Activated T-helper 2 cell treated with anti-CD3 and anti-CD28 coated beads, Interferon-gamma antibody, Interleukin-2, Interleukin-4, amounts not matched to agents 10 μg/mL and 5 μg/mL and 100 μg/mL, durations not matched to agents 14 hours and 24 hours and 36 hours (primary cell): ENCODE data around the gene SPAG5. TPM values are rescaled to one million over a fixed set of nuclear protein-coding genes. Genes with fewer than 3 reads are reported as not detected.

Experiments used
- DNase-seq: peaks from one replicate; pipeline ENCODE4 v3.0.0; 2021; ENCODE audit warnings: low spot score
- H3K27ac Mint-ChIP-seq: one replicate; pipeline ENCODE4 v1.8.0; 2021; ENCODE audit warnings: mixed read lengths
- H3K27me3 Mint-ChIP-seq: one replicate; pipeline ENCODE4 v1.8.0; 2021; ENCODE audit warnings: low read depth, mixed read lengths
- H3K36me3 Mint-ChIP-seq: one replicate; pipeline ENCODE4 v1.8.0; 2021; ENCODE audit warnings: low read depth, mixed read lengths
- H3K4me1 Mint-ChIP-seq: one replicate; pipeline ENCODE4 v1.8.0; 2021; ENCODE audit warnings: low read depth, mixed read lengths
- H3K4me3 Mint-ChIP-seq: one replicate; pipeline ENCODE4 v1.8.0; 2021; ENCODE audit warnings: low read depth, mild to moderate bottlenecking, moderate library complexity, mixed read lengths
- H3K9me3 Mint-ChIP-seq: one replicate; pipeline ENCODE4 v1.8.0; 2021; ENCODE audit warnings: mixed read lengths
- intact Hi-C: fragments of 100-400 bp; cut with micrococcal nuclease; formaldehyde crosslinking; loops from one replicate; pipeline ENCODE4 v1.15.1; 2023
- total RNA-seq: library from RNA; stranded (reverse); gene quantifications from 2 replicates; pipeline ENCODE4 v1.2.3, GENCODE V29; 2022

Gene SPAG5
- total RNA-seq, 1 donor from 2014 or later: 98.8 TPM

DNA sequence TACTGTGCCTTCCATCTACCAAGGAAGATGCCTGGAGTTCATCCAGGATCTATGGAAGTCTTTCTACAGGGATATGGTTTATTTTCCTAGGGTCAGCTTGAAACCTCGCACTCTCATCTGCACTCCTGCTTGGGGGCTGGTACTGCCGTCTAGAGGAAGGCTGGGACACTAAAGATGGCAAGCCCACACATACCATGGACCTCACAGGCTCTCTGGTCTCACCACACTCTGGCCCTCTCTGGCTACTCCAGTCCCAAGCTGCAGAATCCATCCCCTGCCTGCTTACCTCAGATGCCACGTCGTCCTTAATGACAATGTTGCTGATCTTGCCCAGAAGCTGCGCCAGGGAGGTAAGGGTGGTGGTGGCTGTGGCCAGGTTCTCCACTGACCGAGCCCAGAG is 44.3 kb downstream of the SPAG5 start:
- Mint-ChIP-seq H3K4me1 (peaks cover 41% of the 10 kb centered on the region), H3K27ac (no peak overlapping the region), H3K36me3 (peaks cover 56% of the 10 kb centered on the region), H3K27me3 (no peaks in the 10 kb centered on the region), H3K4me3 (no peak overlapping the region), H3K9me3 (no peaks in the 10 kb centered on the region)
- intact Hi-C loops: no loop called here
- DNase-seq: no peak

GRCh38 chr17:28553000-28553505 is 45.8 kb downstream of the SPAG5 start:
- Mint-ChIP-seq H3K4me1 (peaks cover 51% of the 10 kb centered on the region), H3K27ac (no peak overlapping the region), H3K4me3 (peak overlapping the region; percentile 87), H3K36me3 (peaks cover 50% of the 10 kb centered on the region), H3K27me3 (no peaks in the 10 kb centered on the region), H3K9me3 (no peaks in the 10 kb centered on the region)
- intact Hi-C loops: loop anchor here (2.0 kb wide), 2 partner anchors 18 to 46 kb away; partner anchors contain the start of genes PIGS and SPAG5
- DNase-seq: no peak

GRCh38 chr17:28552176-28552999 is 46.4 kb downstream of the SPAG5 start, which contains the start of gene UNC119:
Gene UNC119 (minus strand): TSS chr17:28552624. CDS start chr17:28552557, 67 bp downstream.
- intact Hi-C loops: loop anchor here (2.0 kb wide), 2 partner anchors 18 to 46 kb away; partner anchors contain the start of genes PIGS and SPAG5
- peak within 1 kb of the TSS; percentile 76 for H3K27ac Mint-ChIP-seq
- H3K4me1 Mint-ChIP-seq: peaks cover 47% of the 10 kb centered on the region
- DNase-seq: peak; percentile 70
- no peaks in the 10 kb centered on the region for H3K9me3 Mint-ChIP-seq
- H3K4me3 Mint-ChIP-seq: peak within 1 kb of the TSS; percentile 97
- H3K36me3 Mint-ChIP-seq: peaks cover 46% of the 10 kb centered on the region
- no peaks in the 10 kb centered on the region for H3K27me3 Mint-ChIP-seq

DNA sequence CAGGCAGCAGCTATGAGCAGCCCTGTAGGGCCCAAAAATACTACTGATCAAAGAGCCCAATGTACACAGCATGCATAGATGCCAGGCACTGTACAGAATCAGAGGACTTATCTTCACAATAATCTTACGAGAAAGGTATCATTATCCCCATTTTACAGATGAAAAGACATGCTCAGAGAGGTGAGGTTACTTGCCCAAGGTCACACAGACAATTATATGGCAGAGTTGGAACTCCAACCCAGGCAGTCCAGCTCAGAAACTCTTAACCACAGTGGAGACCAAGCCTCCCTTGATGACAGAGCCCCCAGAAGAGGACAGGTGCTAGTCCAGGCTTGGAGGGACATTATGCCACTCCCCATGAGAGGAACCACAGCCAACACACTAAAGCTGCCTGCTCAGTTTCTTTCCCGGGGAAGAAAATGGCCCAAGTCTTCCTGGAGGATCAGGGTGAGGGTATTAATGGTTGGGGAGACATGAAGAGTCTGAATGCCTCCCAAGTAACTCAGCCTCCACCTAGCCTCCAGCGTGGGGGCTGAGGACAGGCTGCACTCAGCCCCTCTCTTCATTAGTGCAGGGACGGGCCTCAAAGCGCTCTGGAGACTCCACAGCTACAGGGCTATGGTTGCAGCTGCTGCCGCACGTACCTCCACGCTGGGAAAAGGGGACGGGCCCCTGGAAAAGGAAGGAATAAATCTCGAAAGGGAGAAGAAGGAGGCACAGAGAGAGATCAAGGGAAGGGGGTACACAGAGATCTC is 47.2 kb downstream of the SPAG5 start:
- Mint-ChIP-seq H3K4me1 (peaks cover 43% of the 10 kb centered on the region), H3K27ac (peak overlapping the region; percentile 76), H3K27me3 (no peaks in the 10 kb centered on the region)

GRCh38 chr17:28550858-28551257 is 48.0 kb downstream of the SPAG5 start:
- intact Hi-C loops: no loop called here
- Mint-ChIP-seq H3K4me1 (peaks cover 43% of the 10 kb centered on the region), H3K27ac (peak overlapping the region; percentile 53), H3K36me3 (peaks cover 31% of the 10 kb centered on the region), H3K4me3 (peak overlapping the region; percentile 97), H3K9me3 (no peaks in the 10 kb centered on the region), H3K27me3 (no peaks in the 10 kb centered on the region)
- DNase-seq: no peak

More for the DNA sequence above, 47.2 kb downstream of the SPAG5 start:
- intact Hi-C loops: loop anchor here (2.0 kb wide), 2 partner anchors 19 to 47 kb away; partner anchors contain the start of genes PIGS and SPAG5
- DNase-seq: no peak
- Mint-ChIP-seq H3K36me3 (peaks cover 39% of the 10 kb centered on the region), H3K4me3 (peak overlapping the region; percentile 97), H3K9me3 (no peaks in the 10 kb centered on the region)

- intact Hi-C loops: loop anchor here (10.0 kb wide), 1 partner anchor 135 kb away; no protein-coding TSS in a partner anchor
- Mint-ChIP-seq H3K4me3 (peak overlapping the region; percentile 46), H3K27ac (peak overlapping the region; percentile 80), H3K36me3 (peaks cover 21% of the 10 kb centered on the region), H3K4me1 (peaks cover 43% of the 10 kb centered on the region), H3K27me3 (no peaks in the 10 kb centered on the region), H3K9me3 (no peaks in the 10 kb centered on the region)
- peak; percentile 71 for DNase-seq
These were observed 49.3 kb downstream of the SPAG5 start for GRCh38 chr17:28549236-28550132.

- Mint-ChIP-seq H3K4me1 (peaks cover 43% of the 10 kb centered on the region), H3K9me3 (no peaks in the 10 kb centered on the region), H3K4me3 (peak overlapping the region; percentile 27), H3K27ac (peak overlapping the region; percentile 80), H3K36me3 (peaks cover 12% of the 10 kb centered on the region), H3K27me3 (no peaks in the 10 kb centered on the region)
- intact Hi-C loops: loop anchor here (10.0 kb wide), 1 partner anchor 134 kb away; no protein-coding TSS in a partner anchor
- DNase-seq: no peak
These were observed 50.3 kb downstream of the SPAG5 start for GRCh38 chr17:28548417-28549130.

DNA sequence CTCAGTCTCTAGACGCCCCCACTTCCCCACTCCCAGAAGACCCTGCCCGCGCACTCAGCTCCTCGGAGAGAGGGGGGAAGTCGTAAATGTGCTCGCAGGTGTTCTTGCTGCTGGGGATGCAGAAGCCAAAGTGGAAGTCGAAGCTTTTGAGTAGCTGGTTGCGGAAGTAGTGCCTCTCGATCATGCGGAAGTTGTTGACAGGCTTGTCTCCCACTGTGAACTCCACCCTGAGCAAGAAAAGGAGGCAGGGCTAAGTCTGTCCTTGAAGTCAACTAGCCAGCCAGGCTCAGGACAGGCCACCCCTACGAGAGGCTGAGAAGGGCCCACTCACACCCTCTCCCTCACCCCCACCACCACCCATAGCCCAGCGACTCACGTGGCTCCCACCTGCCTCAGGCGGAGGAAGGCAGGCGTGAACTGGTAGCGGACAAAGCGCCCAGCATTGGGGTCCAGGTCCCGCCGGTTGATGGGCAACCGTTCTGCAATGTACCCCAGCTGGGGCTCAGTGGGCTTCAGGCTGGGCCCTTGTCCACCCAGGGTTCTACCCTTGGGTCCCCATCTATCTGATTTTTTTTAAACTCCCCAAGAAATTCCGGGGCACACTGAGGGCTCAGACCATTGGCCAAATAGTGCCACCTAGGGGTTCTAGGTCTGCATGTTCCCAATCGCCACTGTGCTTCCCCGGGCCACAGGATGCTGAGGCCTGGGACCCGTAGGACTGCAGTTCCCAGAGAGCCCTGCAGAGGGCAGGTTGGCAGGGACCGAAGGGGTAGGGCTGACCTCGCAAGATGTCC is 51.0 kb downstream of the SPAG5 start:
- intact Hi-C loops: loop anchor here (10.0 kb wide), 1 partner anchor 133 kb away; no protein-coding TSS in a partner anchor
- peak; percentile 59 for DNase-seq
- no peaks in the 10 kb centered on the region for H3K9me3 Mint-ChIP-seq
- H3K36me3 Mint-ChIP-seq: peaks cover 6% of the 10 kb centered on the region
- no peaks in the 10 kb centered on the region for H3K27me3 Mint-ChIP-seq
- H3K27ac Mint-ChIP-seq: peak overlapping the region; percentile 74
- peak overlapping the region; percentile 27 for H3K4me3 Mint-ChIP-seq
- peaks cover 42% of the 10 kb centered on the region for H3K4me1 Mint-ChIP-seq

- no peak overlapping the region for H3K27ac Mint-ChIP-seq
- intact Hi-C loops: loop anchor here (10.0 kb wide), 1 partner anchor 132 kb away; no protein-coding TSS in a partner anchor
- H3K9me3 Mint-ChIP-seq: no peaks in the 10 kb centered on the region
- H3K36me3 Mint-ChIP-seq: peaks cover 4% of the 10 kb centered on the region
- no peaks in the 10 kb centered on the region for H3K27me3 Mint-ChIP-seq
- no peak for DNase-seq
- H3K4me3 Mint-ChIP-seq: no peak overlapping the region
- H3K4me1 Mint-ChIP-seq: peaks cover 40% of the 10 kb centered on the region
These were observed 51.7 kb downstream of the SPAG5 start for GRCh38 chr17:28547096-28547622.

GRCh38 chr17:28545787-28546415 is 52.9 kb downstream of the SPAG5 start:
- intact Hi-C loops: loop anchor here (10.0 kb wide), 1 partner anchor 131 kb away; no protein-coding TSS in a partner anchor
- no peaks in the 10 kb centered on the region for H3K27me3 Mint-ChIP-seq
- H3K36me3 Mint-ChIP-seq: peaks cover 4% of the 10 kb centered on the region
- peaks cover 29% of the 10 kb centered on the region for H3K4me1 Mint-ChIP-seq
- no peaks in the 10 kb centered on the region for H3K9me3 Mint-ChIP-seq
- DNase-seq: no peak
- no peak overlapping the region for H3K4me3 Mint-ChIP-seq
- no peak overlapping the region for H3K27ac Mint-ChIP-seq
